GM19372 (cell line): ENCODE data around the gene TNFRSF4.

ENCODE experiments used
- ATAC-seq: cut with Tn5 transposase; IDR thresholded peaks from one replicate; pipeline ENCODE4 v1.9.1; 2021; ENCODE audit warnings: mild to moderate bottlenecking, low read depth, moderate library complexity; ENCODE audit not compliant: unreplicated experiment

The TNFRSF4 gene

GRCh38 chr1:1245817-1246576 is 32.0 kb upstream of the TNFRSF4 start:
- ATAC-seq, result no peak

GRCh38 chr1:1245178-1245816 is 31.3 kb upstream of the TNFRSF4 start:
- ATAC-seq, result no peak

DNA sequence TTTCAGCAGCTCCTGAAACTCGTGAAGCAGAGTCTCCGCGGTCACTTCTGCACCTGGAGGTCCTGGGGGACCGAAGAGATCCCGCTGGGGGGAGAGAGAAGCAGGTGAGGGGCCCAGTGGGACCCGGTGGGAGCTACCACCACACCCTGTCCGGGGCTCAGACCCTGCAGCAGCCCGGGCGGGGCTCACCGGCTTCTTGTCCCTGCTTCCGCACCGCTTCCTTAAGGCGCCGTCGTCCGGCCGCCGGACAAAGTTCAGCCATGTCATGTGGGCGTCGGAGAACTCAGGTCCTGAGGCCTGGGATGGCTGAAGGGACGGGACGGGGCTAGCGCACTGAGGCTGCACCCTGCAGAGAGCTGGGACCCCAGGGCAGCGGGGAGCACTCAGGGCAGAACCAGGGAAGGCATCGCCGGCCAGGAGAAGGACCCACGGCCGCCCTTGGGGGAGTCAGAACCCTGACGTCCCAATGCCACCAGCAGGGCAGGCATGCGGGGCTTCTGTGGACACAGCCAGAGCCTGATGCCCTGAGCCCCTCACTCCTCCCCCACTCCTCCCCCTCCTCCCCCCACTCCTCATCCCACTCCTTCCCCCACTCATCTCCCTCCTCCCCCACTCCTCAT is 30.3 kb upstream of the TNFRSF4 start:
- no peak for ATAC-seq

GRCh38 chr1:1243807-1244191 is 29.8 kb upstream of the TNFRSF4 start:
- no peak for ATAC-seq

- no peak for ATAC-seq
These were observed 29.3 kb upstream of the TNFRSF4 start for GRCh38 chr1:1243266-1243660.

DNA sequence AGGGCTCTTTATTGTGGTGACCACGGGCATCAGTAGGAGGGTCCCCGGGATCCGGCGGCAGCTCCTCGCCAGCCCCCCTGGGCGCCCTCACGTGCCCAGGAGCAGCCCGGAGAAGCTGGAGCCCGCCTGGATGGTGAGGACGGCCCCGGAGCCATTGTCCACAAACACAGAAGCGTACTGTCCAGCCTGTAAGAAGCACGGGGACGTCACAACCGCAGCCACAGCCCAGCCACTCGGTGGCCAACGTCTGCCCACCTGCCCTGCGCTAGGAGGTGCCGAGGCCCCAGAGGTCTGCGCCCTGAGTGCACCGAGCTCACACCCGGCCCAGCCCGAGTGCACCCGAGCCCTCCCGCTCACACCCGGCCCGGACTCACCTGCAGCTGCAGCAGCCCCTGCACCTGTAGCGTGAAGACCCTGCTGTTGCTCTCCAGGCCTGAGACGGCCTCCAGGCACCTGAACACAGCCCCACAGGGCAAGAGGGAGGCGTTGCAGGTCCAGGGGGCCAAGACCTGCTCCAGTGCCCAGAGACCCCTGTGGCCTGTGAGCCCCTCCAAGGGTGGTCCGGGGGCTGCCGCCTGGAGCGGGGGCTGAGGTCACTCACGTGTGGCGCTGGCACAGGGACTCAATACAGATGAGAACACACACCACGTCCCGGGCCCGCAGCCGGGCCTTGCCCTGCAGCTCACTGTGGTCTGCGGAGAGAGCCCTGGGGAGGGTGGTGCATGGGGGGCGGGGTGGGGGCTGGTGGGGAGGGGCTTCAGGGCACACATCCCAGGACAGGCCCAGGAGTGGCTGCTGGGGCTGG is 28.7 kb upstream of the TNFRSF4 start:
- no peak for ATAC-seq

DNA sequence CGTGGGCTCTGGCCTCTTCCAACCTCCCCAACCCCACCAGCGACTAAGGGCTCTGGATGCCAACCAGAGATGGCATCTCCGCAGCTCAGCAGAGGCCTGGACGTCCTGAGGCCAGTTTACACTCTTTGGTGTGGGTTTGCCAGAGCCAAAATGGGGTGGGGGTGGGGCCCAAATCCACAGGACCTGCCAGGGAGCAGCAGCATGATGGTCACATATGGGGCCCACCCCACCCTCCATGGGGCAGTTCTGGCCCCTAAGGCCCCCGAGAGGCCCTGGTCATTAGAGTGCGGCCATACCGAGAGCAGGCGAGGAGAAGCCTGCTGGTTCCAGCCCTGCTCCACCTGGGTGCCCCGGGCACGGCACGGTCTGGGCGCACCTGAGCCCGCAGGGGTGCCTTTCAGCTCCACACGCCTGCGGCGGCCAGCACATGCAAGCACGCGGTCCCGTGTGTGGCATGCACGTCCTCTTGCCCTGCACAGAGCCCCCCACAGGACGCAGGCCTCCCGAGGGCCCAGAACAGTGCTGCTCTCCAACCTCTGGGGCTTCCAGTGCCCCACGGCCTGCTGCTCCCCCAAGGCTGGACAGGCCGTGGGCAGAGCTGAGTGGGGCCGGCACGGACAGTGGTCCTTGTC is 27.8 kb upstream of the TNFRSF4 start:
- no peak for ATAC-seq

GRCh38 chr1:1240822-1241587 is 27.1 kb upstream of the TNFRSF4 start:
- ATAC-seq, result no peak

GRCh38 chr1:1240348-1240732 is 26.4 kb upstream of the TNFRSF4 start:
- no peak for ATAC-seq

DNA sequence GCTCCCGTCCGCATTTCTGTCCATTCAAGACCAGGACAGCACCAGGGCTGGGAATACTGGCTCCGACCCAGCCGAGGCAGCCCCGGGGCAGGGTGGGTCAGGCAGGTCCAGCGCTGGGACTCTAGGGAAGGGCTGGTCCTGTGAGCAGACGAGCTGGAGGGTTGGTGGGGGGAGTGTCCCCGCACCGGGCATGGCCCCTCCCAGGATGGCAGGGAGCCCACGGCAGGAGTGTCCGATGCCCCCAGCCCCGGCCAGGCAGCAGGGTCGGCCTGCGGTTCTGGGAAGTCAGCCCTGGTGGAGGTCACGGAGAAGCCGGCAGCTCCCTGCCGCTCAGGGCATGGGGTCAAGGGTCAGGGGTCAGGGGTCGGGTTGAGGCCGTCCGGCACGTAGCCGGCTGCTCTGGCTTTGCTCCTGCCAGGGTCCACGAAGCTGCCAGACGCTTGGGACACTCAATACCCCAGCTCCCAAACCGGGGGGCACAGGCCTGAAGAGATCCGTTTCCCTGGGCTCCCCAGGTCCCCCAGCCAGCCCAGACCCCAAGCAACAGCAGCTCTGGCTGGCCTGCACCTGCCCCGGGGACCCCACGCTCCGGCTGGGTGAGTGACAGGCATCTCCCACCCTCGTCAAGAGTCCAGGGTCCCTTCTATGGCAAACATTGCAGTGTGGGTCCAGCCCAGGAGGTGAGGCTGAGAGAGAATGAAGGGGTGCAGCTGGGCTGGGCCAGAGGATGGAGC is 25.8 kb upstream of the TNFRSF4 start:
- ATAC-seq, result no peak

- no peak for ATAC-seq
These were observed 25.3 kb upstream of the TNFRSF4 start for GRCh38 chr1:1239227-1239613.

DNA sequence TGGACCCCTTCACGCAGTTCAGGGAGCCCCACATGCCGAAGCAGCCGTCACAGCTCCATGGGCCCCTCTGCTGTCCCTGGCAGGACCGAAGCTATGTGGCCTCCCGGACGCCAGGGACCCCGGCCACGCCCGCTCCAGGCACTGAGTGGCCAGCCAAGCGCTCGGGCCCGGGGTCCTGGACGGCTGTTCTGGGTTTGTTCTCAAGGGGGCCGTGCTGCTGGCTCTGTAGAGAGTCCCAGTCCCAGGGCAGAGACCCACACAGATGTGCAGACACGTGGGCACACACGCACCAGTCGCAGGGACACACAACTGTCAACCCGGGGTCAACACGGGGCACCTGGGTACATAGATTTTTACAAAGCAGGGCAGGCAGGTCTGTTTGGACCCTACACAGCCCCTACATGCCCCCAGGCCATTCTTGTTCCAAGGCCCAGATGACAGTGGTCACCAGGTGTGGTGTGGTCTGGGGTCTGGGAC is 24.8 kb upstream of the TNFRSF4 start:
- no peak for ATAC-seq

DNA sequence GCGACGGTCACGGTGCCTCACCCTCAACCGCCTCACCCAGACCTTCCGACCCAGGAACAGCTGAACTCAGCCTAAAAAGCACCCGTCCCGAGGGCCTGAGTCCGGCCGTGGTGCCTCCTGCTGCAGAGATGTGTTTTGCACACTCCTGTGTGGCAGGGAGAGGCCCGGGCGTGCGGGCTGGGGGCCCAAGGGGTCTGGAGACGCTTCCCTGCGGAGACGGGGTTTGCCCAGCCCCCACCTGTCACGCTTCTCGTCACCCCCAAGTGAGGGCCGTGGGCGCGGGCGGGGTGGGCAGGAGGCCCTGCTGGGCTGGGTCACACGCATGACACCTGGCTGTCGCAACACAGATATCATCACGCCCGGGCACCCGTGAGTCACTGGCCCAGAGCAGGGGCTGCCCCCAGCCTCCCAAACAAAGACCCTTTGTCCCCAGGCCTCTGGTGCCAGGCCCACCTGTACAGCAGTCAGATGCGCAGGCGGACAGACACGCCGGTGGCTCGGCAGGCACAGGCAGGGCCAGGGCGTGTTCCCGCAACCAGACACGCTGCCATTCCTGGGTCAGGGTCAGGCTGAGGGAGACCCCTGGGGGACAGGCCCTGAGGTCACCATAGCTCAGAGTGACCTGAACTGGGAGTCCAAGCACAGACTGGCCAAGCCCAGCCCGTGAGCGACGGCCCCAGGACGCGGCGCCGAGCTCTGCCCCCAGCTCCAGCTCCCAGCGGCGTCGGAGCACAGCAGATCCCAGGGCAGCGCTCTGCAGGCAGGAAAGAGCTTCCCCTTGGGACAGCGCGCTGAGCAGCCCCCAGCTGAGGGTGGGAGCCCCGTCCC is 24.1 kb upstream of the TNFRSF4 start:
- no peak for ATAC-seq

GRCh38 chr1:1236945-1237873 is 23.3 kb upstream of the TNFRSF4 start:
- ATAC-seq, result no peak

DNA sequence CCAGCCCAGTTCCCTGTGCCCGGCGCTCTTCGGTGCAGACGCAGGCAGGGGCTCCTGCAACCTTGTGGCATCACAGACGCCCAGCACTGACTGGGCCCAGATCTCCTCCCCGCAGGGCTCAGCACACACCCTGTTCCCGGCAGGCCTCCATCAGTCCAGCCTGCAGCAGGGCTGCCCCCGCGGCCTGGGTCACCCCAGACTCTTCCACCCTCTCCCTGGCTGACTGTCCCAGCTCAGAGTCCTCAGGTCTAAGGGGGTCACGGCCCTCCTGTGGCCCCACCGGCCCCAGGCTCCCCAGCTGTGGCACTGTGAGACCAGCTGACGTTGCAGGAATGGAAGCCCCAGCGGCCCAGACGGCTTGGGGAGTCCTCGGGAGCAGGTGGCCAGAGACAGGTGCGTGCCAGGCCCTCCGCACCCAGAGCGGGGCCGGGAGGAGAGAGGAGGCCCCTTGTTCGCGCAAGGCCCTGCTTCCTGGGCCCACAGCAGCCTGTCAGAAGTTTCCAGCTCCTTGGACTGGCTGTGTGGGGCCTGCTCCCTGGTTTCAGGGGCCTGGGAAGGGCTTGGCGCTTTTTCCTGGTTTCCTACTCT is 22.3 kb upstream of the TNFRSF4 start:
- no peak for ATAC-seq

GRCh38 chr1:1235016-1235744 is 21.2 kb upstream of the TNFRSF4 start:
- ATAC-seq, result no peak
